ENCODE measurements around the gene TM4SF20.

Gene TM4SF20

GRCh38 chr2:227379095-227379494 lies at the start of gene TM4SF20:
Gene TM4SF20 (minus strand): TSS chr2:227379306. CDS start chr2:227379268, 38 bp downstream.
- no peak within 1 kb of the TSS for H3K9ac ChIP-seq (ENCODE audit: low read length)
- no peak within 1 kb of the TSS for H3K4me3 ChIP-seq (ENCODE audit: low read length)
- no peaks in the 10 kb centered on the region for H3K4me1 ChIP-seq (ENCODE audit: control insufficient read depth, insufficient read depth, low read length)
- no peaks in the 10 kb centered on the region for H3K27me3 ChIP-seq (ENCODE audit: control insufficient read depth, insufficient read depth, low read length)
- no peaks in the 10 kb centered on the region for H3K9me3 ChIP-seq (ENCODE audit: control insufficient read depth, low read length)
- H3K36me3 ChIP-seq (ENCODE audit: control insufficient read depth, insufficient read depth, low read length), result no peaks in the 10 kb centered on the region

GRCh38 chr2:227428731-227429285 lies 49.7 kb upstream of the TM4SF20 start:
- H3K27me3 ChIP-seq (ENCODE audit: control insufficient read depth, insufficient read depth, low read length), result no peaks in the 10 kb centered on the region
- H3K9ac ChIP-seq (ENCODE audit: low read length), result no peak overlapping the region

GRCh38 chr2:227423656-227424499 lies 44.8 kb upstream of the TM4SF20 start:
- Histone ChIP-seq H3K4me3 (ENCODE audit: low read length) (no peak overlapping the region), H3K4me1 (ENCODE audit: control insufficient read depth, insufficient read depth, low read length) (peaks cover 5% of the 10 kb centered on the region), H3K36me3 (ENCODE audit: control insufficient read depth, insufficient read depth, low read length) (no peaks in the 10 kb centered on the region), H3K9me3 (ENCODE audit: control insufficient read depth, low read length) (no peaks in the 10 kb centered on the region), H3K27me3 (ENCODE audit: control insufficient read depth, insufficient read depth, low read length) (no peaks in the 10 kb centered on the region), H3K9ac (ENCODE audit: low read length) (no peak overlapping the region)

More at GRCh38 chr2:227428731-227429285, 49.7 kb upstream of the TM4SF20 start:
- Histone ChIP-seq H3K4me3 (ENCODE audit: low read length) (no peak overlapping the region), H3K4me1 (ENCODE audit: control insufficient read depth, insufficient read depth, low read length) (peaks cover 5% of the 10 kb centered on the region), H3K9me3 (ENCODE audit: control insufficient read depth, low read length) (peaks cover 5% of the 10 kb centered on the region), H3K36me3 (ENCODE audit: control insufficient read depth, insufficient read depth, low read length) (no peaks in the 10 kb centered on the region)

GRCh38 chr2:227420087-227421052 lies 41.3 kb upstream of the TM4SF20 start:
- Histone ChIP-seq H3K4me3 (ENCODE audit: low read length) (no peak overlapping the region), H3K9me3 (ENCODE audit: control insufficient read depth, low read length) (no peaks in the 10 kb centered on the region), H3K4me1 (ENCODE audit: control insufficient read depth, insufficient read depth, low read length) (peaks cover 10% of the 10 kb centered on the region), H3K27me3 (ENCODE audit: control insufficient read depth, insufficient read depth, low read length) (no peaks in the 10 kb centered on the region), H3K9ac (ENCODE audit: low read length) (no peak overlapping the region), H3K36me3 (ENCODE audit: control insufficient read depth, insufficient read depth, low read length) (no peaks in the 10 kb centered on the region)

GRCh38 chr2:227416701-227417100 lies 37.6 kb upstream of the TM4SF20 start:
- no peak overlapping the region for H3K4me3 ChIP-seq (ENCODE audit: low read length)
- H3K36me3 ChIP-seq (ENCODE audit: control insufficient read depth, insufficient read depth, low read length), result no peaks in the 10 kb centered on the region
- H3K4me1 ChIP-seq (ENCODE audit: control insufficient read depth, insufficient read depth, low read length), result peaks cover 15% of the 10 kb centered on the region
- no peaks in the 10 kb centered on the region for H3K9me3 ChIP-seq (ENCODE audit: control insufficient read depth, low read length)
- H3K27me3 ChIP-seq (ENCODE audit: control insufficient read depth, insufficient read depth, low read length), result no peaks in the 10 kb centered on the region
- H3K9ac ChIP-seq (ENCODE audit: low read length), result no peak overlapping the region

- H3K27me3 ChIP-seq (ENCODE audit: control insufficient read depth, insufficient read depth, low read length), result no peaks in the 10 kb centered on the region
- H3K9me3 ChIP-seq (ENCODE audit: control insufficient read depth, low read length), result no peaks in the 10 kb centered on the region
- H3K4me3 ChIP-seq (ENCODE audit: low read length), result no peak overlapping the region
- H3K4me1 ChIP-seq (ENCODE audit: control insufficient read depth, insufficient read depth, low read length), result peaks cover 14% of the 10 kb centered on the region
- H3K9ac ChIP-seq (ENCODE audit: low read length), result no peak overlapping the region
- H3K36me3 ChIP-seq (ENCODE audit: control insufficient read depth, insufficient read depth, low read length), result no peaks in the 10 kb centered on the region
Observed at GRCh38 chr2:227415538-227416424, 36.7 kb upstream of the TM4SF20 start.

GRCh38 chr2:227414846-227415245 lies 35.7 kb upstream of the TM4SF20 start:
- H3K4me1 ChIP-seq (ENCODE audit: control insufficient read depth, insufficient read depth, low read length), result peaks cover 10% of the 10 kb centered on the region
- H3K4me3 ChIP-seq (ENCODE audit: low read length), result no peak overlapping the region
- H3K9me3 ChIP-seq (ENCODE audit: control insufficient read depth, low read length), result no peaks in the 10 kb centered on the region
- H3K36me3 ChIP-seq (ENCODE audit: control insufficient read depth, insufficient read depth, low read length), result no peaks in the 10 kb centered on the region
- no peak overlapping the region for H3K9ac ChIP-seq (ENCODE audit: low read length)
- H3K27me3 ChIP-seq (ENCODE audit: control insufficient read depth, insufficient read depth, low read length), result no peaks in the 10 kb centered on the region

GRCh38 chr2:227413371-227413770 lies 34.3 kb upstream of the TM4SF20 start:
- peaks cover 10% of the 10 kb centered on the region for H3K4me1 ChIP-seq (ENCODE audit: control insufficient read depth, insufficient read depth, low read length)
- no peaks in the 10 kb centered on the region for H3K27me3 ChIP-seq (ENCODE audit: control insufficient read depth, insufficient read depth, low read length)
- no peaks in the 10 kb centered on the region for H3K9me3 ChIP-seq (ENCODE audit: control insufficient read depth, low read length)
- H3K4me3 ChIP-seq (ENCODE audit: low read length), result no peak overlapping the region
- H3K9ac ChIP-seq (ENCODE audit: low read length), result no peak overlapping the region
- H3K36me3 ChIP-seq (ENCODE audit: control insufficient read depth, insufficient read depth, low read length), result no peaks in the 10 kb centered on the region

- no peaks in the 10 kb centered on the region for H3K27me3 ChIP-seq (ENCODE audit: control insufficient read depth, insufficient read depth, low read length)
- H3K4me3 ChIP-seq (ENCODE audit: low read length), result no peak overlapping the region
- H3K4me1 ChIP-seq (ENCODE audit: control insufficient read depth, insufficient read depth, low read length), result peaks cover 10% of the 10 kb centered on the region
- no peaks in the 10 kb centered on the region for H3K36me3 ChIP-seq (ENCODE audit: control insufficient read depth, insufficient read depth, low read length)
- H3K9ac ChIP-seq (ENCODE audit: low read length), result no peak overlapping the region
- no peaks in the 10 kb centered on the region for H3K9me3 ChIP-seq (ENCODE audit: control insufficient read depth, low read length)
Observed at GRCh38 chr2:227412877-227413276, 33.8 kb upstream of the TM4SF20 start.

GRCh38 chr2:227411990-227412350 lies 32.9 kb upstream of the TM4SF20 start:
- Histone ChIP-seq H3K36me3 (ENCODE audit: control insufficient read depth, insufficient read depth, low read length) (no peaks in the 10 kb centered on the region), H3K4me3 (ENCODE audit: low read length) (no peak overlapping the region), H3K9me3 (ENCODE audit: control insufficient read depth, low read length) (no peaks in the 10 kb centered on the region), H3K4me1 (ENCODE audit: control insufficient read depth, insufficient read depth, low read length) (peaks cover 12% of the 10 kb centered on the region), H3K27me3 (ENCODE audit: control insufficient read depth, insufficient read depth, low read length) (no peaks in the 10 kb centered on the region), H3K9ac (ENCODE audit: low read length) (no peak overlapping the region)

- no peaks in the 10 kb centered on the region for H3K36me3 ChIP-seq (ENCODE audit: control insufficient read depth, insufficient read depth, low read length)
- H3K27me3 ChIP-seq (ENCODE audit: control insufficient read depth, insufficient read depth, low read length), result no peaks in the 10 kb centered on the region
- no peak overlapping the region for H3K4me3 ChIP-seq (ENCODE audit: low read length)
- H3K9ac ChIP-seq (ENCODE audit: low read length), result no peak overlapping the region
- H3K9me3 ChIP-seq (ENCODE audit: control insufficient read depth, low read length), result no peaks in the 10 kb centered on the region
- H3K4me1 ChIP-seq (ENCODE audit: control insufficient read depth, insufficient read depth, low read length), result peaks cover 17% of the 10 kb centered on the region
Observed at GRCh38 chr2:227411320-227411989, 32.3 kb upstream of the TM4SF20 start.

Measured in mucosa of stomach (tissue), 1 donor.